Ishikawa (cell line): ENCODE results near the gene TCF7L2.

Experiments used
- CEBPB ChIP-seq: IDR thresholded peaks from 2 replicates; pipeline ENCODE4 v1.6.1; 2012
- CREB1 ChIP-seq: IDR thresholded peaks from 2 replicates; pipeline ENCODE4 v1.6.1; 2012; ENCODE audit warnings: low read depth
- EGR1 ChIP-seq: IDR thresholded peaks from 2 replicates; pipeline ENCODE4 v1.6.1; 2012
- EP300 ChIP-seq: IDR thresholded peaks from 2 replicates; pipeline ENCODE4 v1.6.1; 2012; ENCODE audit warnings: borderline replicate concordance
- FOXM1 ChIP-seq: IDR thresholded peaks from 2 replicates; pipeline ENCODE4 v1.6.1; 2012; ENCODE audit warnings: low read depth, borderline replicate concordance
- NFIC ChIP-seq: IDR thresholded peaks from 2 replicates; pipeline ENCODE4 v1.6.1; 2012
- RAD21 ChIP-seq: IDR thresholded peaks from 2 replicates; pipeline ENCODE4 v1.6.1; 2012; ENCODE audit warnings: low read depth
- REST ChIP-seq: IDR thresholded peaks from 2 replicates; pipeline ENCODE4 v1.6.1; 2012; ENCODE audit warnings: low read depth, mild to moderate bottlenecking
- TAF1 ChIP-seq: IDR thresholded peaks from 2 replicates; pipeline ENCODE4 v1.6.1; 2012; ENCODE audit warnings: low read depth, mild to moderate bottlenecking
- TCF12 ChIP-seq: IDR thresholded peaks from 2 replicates; pipeline ENCODE4 v1.6.1; 2012; ENCODE audit warnings: low read depth
- TEAD4 ChIP-seq: IDR thresholded peaks from 2 replicates; pipeline ENCODE4 v1.6.1; 2012
- USF1 ChIP-seq: IDR thresholded peaks from 2 replicates; pipeline ENCODE4 v1.6.1; 2012
- YY1 ChIP-seq: IDR thresholded peaks from 2 replicates; pipeline ENCODE4 v1.6.1; 2012; ENCODE audit warnings: low read depth
- ZBTB7A ChIP-seq: IDR thresholded peaks from 2 replicates; pipeline ENCODE4 v1.6.1; 2012; ENCODE audit warnings: low read depth
- TF ChIP-seq, protein P1 (sequence below): IDR thresholded peaks from 2 replicates; pipeline ENCODE4 v1.6.1; 2012

TCF7L2 gene

DNA sequence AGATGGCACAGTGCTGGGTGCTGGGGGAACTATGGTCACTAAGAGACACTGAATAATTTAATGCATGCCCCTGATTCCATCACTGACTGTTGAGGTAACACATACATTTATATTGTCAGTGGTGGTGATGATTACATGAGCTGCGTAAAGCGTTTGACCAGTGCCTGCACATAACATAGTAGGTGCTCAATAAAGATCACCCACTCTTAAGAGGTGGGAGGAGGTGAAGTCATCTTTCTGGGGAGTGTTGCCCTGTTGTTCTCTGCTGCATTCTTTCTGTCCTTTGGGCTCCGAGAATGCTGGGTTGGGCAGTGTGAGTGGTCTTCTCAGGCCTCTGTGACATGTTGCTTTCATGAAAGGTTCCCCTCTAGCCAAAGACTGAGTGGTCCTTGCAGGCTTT is 68.0 kb downstream of the TCF7L2 start:
- TF ChIP-seq TAF1 (no peak), REST (no peak), TEAD4 (no peak), ZBTB7A (no peak), TCF12 (no peak), EP300 (no peak), FOXM1 (no peak), YY1 (no peak), EGR1 (no peak), RAD21 (no peak), USF1 (no peak), CEBPB (no peak), NFIC (no peak), CREB1 (no peak)
- TF ChIP-seq, protein P1, sequence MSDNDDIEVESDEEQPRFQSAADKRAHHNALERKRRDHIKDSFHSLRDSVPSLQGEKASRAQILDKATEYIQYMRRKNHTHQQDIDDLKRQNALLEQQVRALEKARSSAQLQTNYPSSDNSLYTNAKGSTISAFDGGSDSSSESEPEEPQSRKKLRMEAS = no peak

GRCh38 chr10:113019096-113019495 is 69.0 kb downstream of the TCF7L2 start:
- TF ChIP-seq TCF12 (no peak), CREB1 (no peak), REST (no peak), EGR1 (no peak), EP300 (no peak), ZBTB7A (no peak)

DNA sequence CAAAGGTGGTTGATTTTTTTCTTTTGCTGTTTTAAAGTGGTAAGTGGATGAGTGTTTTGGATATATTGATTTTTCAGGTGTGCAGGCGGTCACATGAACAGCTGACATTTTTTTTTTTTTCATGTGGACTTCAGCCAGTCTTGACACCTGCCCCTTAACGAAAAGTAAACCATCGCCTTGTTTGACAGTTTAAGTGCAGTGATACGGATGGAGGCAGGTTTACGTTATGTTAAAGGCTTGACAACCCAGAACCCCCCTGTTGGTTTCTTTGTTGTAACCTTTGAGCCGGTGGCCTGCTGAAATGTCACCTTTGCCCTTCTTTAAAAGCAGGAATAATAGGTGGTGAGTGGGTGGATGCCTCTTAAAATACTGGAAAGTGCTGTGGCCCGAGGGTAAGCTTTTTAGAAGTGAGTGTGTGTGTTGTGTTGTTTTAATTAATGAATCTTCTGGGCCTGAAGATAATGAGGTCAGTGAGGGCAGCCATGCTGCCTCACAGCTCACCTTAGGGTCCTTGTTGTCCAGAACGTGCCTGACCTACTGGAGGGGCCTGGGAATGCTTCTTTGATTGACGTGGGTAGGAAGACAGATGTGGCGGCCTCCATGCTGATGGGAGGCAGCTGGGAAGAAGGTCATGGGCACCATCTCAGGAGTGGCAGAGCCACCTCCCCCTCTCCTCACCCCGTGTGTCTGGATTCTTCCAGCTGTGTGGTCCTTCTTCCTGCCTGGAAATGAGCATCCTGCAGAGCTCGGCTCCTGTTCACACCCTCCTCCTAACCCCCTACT is 69.8 kb downstream of the TCF7L2 start:
- TF ChIP-seq FOXM1 (no peak), EP300 (no peak), USF1 (no peak), REST (no peak), TCF12 (no peak), TEAD4 (no peak), YY1 (no peak), CEBPB (no peak), RAD21 (no peak)

DNA sequence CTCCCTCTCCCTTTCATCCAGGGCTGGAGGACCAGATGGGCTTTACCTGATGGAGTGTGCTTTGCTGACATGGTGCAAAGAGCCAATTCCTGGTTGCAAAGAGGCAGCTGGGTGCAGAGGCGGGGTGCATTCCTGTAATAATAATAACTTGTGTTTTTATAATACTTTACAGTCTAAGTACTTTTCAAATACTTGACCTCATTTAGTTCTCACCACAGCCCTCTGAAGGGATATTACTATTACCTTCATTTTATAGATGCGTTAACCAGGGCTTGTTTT is 70.4 kb downstream of the TCF7L2 start:
- TF ChIP-seq CREB1 (no peak), TAF1 (no peak), FOXM1 (no peak), REST (no peak), EGR1 (no peak), YY1 (no peak), EP300 (no peak), CEBPB (no peak), TCF12 (no peak), NFIC (no peak), RAD21 (no peak), TEAD4 (no peak), USF1 (no peak), ZBTB7A (no peak)
- TF ChIP-seq, protein P1 = no peak
